ENCODE measurements around the gene PTPN14.

PTPN14 gene

GRCh38 chr1:214441119-214441518 is 110.3 kb downstream of the PTPN14 start:
- Histone ChIP-seq H3F3A (ENCODE audit: insufficient read depth, low read length) (peaks cover 20% of the 10 kb centered on the region), H4K20me1 (ENCODE audit: insufficient read depth, low read length) (no peaks in the 10 kb centered on the region), H3K79me2 (ENCODE audit: low read length) (no peaks in the 10 kb centered on the region), H3K4me2 (ENCODE audit: low read depth, low read length) (no peak overlapping the region), H3K27me3 (replicated peaks; ENCODE audit: insufficient read depth, low read length) (no peaks in the 10 kb centered on the region; the same call in 1 of the 2 replicates), H3K9ac (ENCODE audit: low read length) (no peak overlapping the region), H3K9me3 (replicated peaks; ENCODE audit: insufficient read depth, low read length) (no peaks in the 10 kb centered on the region), H3K9me2 (replicated peaks; ENCODE audit: insufficient read depth, low read length) (no peaks in the 10 kb centered on the region), H2AFZ (ENCODE audit: low read length) (no peak overlapping the region), H3K4me3 (ENCODE audit: low read length) (no peak overlapping the region), H3K27ac (ENCODE audit: low read length) (no peak overlapping the region), H3K36me3 (replicated peaks; ENCODE audit: insufficient read depth, low read length) (no peaks in the 10 kb centered on the region), H3K4me1 (ENCODE audit: low read length) (peaks cover 19% of the 10 kb centered on the region)
- DNase-seq = no peak
- no peak for TF ChIP-seq EZH2 (optimal IDR thresholded peaks at IDR 0.05; ENCODE audit: low read depth, low read length)
- TF ChIP-seq, protein P1, sequence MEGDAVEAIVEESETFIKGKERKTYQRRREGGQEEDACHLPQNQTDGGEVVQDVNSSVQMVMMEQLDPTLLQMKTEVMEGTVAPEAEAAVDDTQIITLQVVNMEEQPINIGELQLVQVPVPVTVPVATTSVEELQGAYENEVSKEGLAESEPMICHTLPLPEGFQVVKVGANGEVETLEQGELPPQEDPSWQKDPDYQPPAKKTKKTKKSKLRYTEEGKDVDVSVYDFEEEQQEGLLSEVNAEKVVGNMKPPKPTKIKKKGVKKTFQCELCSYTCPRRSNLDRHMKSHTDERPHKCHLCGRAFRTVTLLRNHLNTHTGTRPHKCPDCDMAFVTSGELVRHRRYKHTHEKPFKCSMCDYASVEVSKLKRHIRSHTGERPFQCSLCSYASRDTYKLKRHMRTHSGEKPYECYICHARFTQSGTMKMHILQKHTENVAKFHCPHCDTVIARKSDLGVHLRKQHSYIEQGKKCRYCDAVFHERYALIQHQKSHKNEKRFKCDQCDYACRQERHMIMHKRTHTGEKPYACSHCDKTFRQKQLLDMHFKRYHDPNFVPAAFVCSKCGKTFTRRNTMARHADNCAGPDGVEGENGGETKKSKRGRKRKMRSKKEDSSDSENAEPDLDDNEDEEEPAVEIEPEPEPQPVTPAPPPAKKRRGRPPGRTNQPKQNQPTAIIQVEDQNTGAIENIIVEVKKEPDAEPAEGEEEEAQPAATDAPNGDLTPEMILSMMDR (IDR thresholded peaks at IDR 0.05; ENCODE audit: low read length) = no peak
- no peak for TF ChIP-seq EZH2phosphoT487 (IDR thresholded peaks at IDR 0.05; ENCODE audit: low read length)

- H3K9me3 ChIP-seq (replicated peaks; ENCODE audit: insufficient read depth, low read length) = no peaks in the 10 kb centered on the region
- H3K4me1 ChIP-seq (ENCODE audit: low read length) = peaks cover 19% of the 10 kb centered on the region
- DNase-seq = no peak
- TF ChIP-seq EZH2phosphoT487 (IDR thresholded peaks at IDR 0.05; ENCODE audit: low read length) = no peak
- no peak for TF ChIP-seq EZH2 (optimal IDR thresholded peaks at IDR 0.05; ENCODE audit: low read depth, low read length)
- TF ChIP-seq, protein P1 (IDR thresholded peaks at IDR 0.05; ENCODE audit: low read length) = no peak
- no peaks in the 10 kb centered on the region for H3K79me2 ChIP-seq (ENCODE audit: low read length)
- H3K9me2 ChIP-seq (replicated peaks; ENCODE audit: insufficient read depth, low read length) = no peaks in the 10 kb centered on the region
- peak overlapping the region; percentile 46; the same call in 1 of the 2 replicates for H3K4me3 ChIP-seq (ENCODE audit: low read length)
- no peaks in the 10 kb centered on the region; the same call in 1 of the 2 replicates for H3K27me3 ChIP-seq (replicated peaks; ENCODE audit: insufficient read depth, low read length)
- no peaks in the 10 kb centered on the region for H4K20me1 ChIP-seq (ENCODE audit: insufficient read depth, low read length)
- H3K36me3 ChIP-seq (replicated peaks; ENCODE audit: insufficient read depth, low read length) = no peaks in the 10 kb centered on the region
- H3F3A ChIP-seq (ENCODE audit: insufficient read depth, low read length) = peaks cover 20% of the 10 kb centered on the region
- H3K27ac ChIP-seq (ENCODE audit: low read length) = peak overlapping the region; percentile 55; the same call in 1 of the 2 replicates
- H3K9ac ChIP-seq (ENCODE audit: low read length) = peak overlapping the region; percentile 36; the same call in 1 of the 2 replicates
- H2AFZ ChIP-seq (ENCODE audit: low read length) = no peak overlapping the region
- peak overlapping the region; percentile 76 for H3K4me2 ChIP-seq (ENCODE audit: low read depth, low read length)
Observed at GRCh38 chr1:214440219-214440965, 111.0 kb downstream of the PTPN14 start.

DNA sequence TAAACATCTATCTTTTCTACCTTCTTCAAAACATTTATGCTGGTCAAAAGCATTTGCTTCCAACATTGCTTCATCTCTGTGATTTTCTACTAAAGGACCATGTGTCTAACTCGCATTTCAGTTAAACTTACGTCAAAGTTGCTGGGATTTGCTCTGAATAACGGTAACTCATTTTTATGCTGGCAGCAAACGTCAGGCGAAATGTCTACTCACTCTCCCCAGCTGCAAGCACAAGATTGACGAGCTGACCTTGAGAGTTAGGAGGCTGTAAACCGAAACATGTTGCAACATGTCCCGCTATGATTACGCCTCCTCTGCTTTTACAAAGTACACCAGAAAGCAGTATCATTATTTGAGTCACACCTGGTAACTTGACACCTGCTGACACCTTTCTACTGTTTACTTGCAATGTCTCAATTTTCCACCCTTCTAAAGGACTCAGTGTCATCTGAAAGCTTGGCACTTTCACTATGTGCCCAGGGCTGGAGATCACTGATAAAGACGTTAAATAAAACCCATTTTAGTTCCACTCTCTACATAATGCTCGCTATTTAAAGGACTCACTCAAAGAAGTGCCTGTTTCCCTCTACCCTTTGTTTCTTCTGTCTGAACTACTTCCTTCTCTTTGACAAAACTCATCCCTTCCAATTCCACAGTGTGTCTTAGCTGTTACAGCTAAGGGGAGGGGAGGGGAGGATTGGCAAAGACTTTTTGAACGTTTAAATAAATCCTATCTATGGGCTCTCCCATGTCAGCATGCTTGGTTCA is 111.9 kb downstream of the PTPN14 start:
- Histone ChIP-seq H3K36me3 (replicated peaks; ENCODE audit: insufficient read depth, low read length) (no peaks in the 10 kb centered on the region), H3K27me3 (replicated peaks; ENCODE audit: insufficient read depth, low read length) (no peaks in the 10 kb centered on the region; the same call in 1 of the 2 replicates), H3K9me3 (replicated peaks; ENCODE audit: insufficient read depth, low read length) (no peaks in the 10 kb centered on the region), H3K4me1 (ENCODE audit: low read length) (peaks cover 19% of the 10 kb centered on the region), H2AFZ (ENCODE audit: low read length) (peak overlapping the region; percentile 28), H3F3A (ENCODE audit: insufficient read depth, low read length) (peaks cover 20% of the 10 kb centered on the region), H4K20me1 (ENCODE audit: insufficient read depth, low read length) (no peaks in the 10 kb centered on the region), H3K27ac (ENCODE audit: low read length) (peak overlapping the region; percentile 55; the same call in 1 of the 2 replicates), H3K4me2 (ENCODE audit: low read depth, low read length) (peak overlapping the region; percentile 76), H3K4me3 (ENCODE audit: low read length) (peak overlapping the region; percentile 46), H3K79me2 (ENCODE audit: low read length) (no peaks in the 10 kb centered on the region), H3K9me2 (replicated peaks; ENCODE audit: insufficient read depth, low read length) (no peaks in the 10 kb centered on the region), H3K9ac (ENCODE audit: low read length) (peak overlapping the region; percentile 36)
- TF ChIP-seq, protein P1 (IDR thresholded peaks at IDR 0.05; ENCODE audit: low read length) = no peak
- no peak for TF ChIP-seq EZH2 (optimal IDR thresholded peaks at IDR 0.05; ENCODE audit: low read depth, low read length)
- TF ChIP-seq EZH2phosphoT487 (IDR thresholded peaks at IDR 0.05; ENCODE audit: low read length) = no peak
- DNase-seq = peak; percentile 96
